Fibroblast of skin of right biceps (primary cell): Measurements from ENCODE around the gene MRPS30.
"Not testable (repeated sequence)": the region's sequence is repeated elsewhere in the genome, so short reads cannot be mapped to it uniquely, and the experiment has no call there.

Source experiments
- DNase-seq: peaks from one replicate; pipeline ENCODE4 v3.0.0-alpha.2; 2013

The MRPS30 gene

DNA sequence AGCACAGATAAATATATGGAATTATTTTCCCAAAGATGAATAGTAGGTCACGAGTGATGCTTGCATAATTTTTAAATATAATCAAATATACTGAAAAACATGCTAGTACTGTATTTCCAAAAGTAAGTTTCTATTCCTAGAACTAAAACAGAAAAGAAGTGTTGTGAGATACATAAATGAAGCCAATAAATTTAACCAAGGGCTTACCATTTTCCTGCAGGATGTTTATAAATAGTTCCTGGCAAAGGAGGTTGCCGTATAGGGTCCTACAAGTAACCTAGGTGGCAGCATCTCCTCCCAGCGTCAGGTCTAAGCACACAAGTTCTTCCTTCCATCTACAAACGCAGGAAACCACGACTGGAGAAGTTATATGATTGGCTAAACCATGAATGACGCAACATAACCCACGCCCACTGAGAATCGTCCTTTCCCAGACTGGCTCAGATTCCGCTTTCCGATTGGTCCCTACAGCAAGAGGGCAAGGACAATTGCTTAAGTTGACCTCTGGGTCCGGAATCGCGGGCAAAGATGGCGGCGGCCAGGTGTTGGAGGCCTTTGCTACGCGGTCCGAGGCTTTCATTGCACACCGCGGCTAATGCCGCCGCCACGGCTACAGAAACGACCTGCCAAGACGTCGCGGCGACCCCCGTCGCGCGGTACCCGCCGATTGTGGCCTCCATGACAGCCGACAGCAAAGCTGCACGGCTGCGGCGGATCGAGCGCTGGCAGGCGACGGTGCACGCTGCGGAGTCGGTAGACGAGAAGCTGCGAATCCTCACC lies at the start of gene MRPS30:
Gene MRPS30 (plus strand): TSS at position 513 of the 780 bp plus-strand sequence. CDS start 16 bp downstream, at position 529.
- peak; percentile 98 for DNase-seq

- no peak for DNase-seq
Measured at GRCh38 chr5:44769200-44769876, 39.4 kb upstream of the MRPS30 start.

- no peak for DNase-seq
Measured at GRCh38 chr5:44769877-44770209, 38.9 kb upstream of the MRPS30 start.

- DNase-seq, result peak; percentile 4
Measured at GRCh38 chr5:44770780-44771717, 37.7 kb upstream of the MRPS30 start.

DNA sequence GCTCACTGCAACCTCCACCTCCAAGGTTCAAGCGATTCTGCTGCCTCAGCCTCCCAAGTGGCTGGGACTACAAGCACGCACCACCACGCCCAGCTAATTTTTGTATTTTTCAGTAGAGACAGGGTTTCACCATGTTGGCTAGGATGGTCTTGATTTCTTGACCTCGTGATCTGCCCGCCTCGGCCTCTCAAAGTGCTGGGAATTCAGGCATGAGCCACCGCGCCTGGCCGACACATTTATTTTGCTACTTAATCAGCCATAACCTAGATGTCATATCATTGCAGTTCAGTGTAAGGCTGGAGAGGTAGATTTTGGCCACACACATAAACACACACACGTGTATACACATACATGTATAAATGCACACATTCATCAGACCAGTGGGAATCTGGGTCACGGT lies 36.4 kb upstream of the MRPS30 start:
- not testable (repeated sequence) for DNase-seq

GRCh38 chr5:44774279-44774880 lies 34.4 kb upstream of the MRPS30 start:
- peak; percentile 52 for DNase-seq

GRCh38 chr5:44779167-44779566 lies 29.6 kb upstream of the MRPS30 start:
- no peak for DNase-seq

GRCh38 chr5:44783634-44784315 lies 25.0 kb upstream of the MRPS30 start:
- DNase-seq, result no peak

DNA sequence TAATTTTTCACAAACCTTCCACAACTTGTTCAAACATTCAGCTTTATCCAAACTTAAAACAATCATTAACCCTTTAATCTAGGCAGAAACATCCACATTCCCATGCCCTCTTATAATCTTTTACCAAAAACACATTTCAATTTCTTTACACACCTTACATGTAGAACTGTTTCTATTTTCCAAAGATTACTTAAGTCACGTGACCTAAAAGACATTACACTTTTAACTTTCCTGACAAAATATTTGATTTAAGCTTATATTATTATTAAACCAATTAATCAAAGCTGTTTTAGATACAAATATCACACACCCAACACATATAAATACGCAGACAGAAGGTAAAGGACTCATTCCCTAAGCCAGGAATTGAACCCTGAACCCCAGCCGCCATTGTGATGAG lies 21.0 kb upstream of the MRPS30 start:
- DNase-seq, result no peak

DNA sequence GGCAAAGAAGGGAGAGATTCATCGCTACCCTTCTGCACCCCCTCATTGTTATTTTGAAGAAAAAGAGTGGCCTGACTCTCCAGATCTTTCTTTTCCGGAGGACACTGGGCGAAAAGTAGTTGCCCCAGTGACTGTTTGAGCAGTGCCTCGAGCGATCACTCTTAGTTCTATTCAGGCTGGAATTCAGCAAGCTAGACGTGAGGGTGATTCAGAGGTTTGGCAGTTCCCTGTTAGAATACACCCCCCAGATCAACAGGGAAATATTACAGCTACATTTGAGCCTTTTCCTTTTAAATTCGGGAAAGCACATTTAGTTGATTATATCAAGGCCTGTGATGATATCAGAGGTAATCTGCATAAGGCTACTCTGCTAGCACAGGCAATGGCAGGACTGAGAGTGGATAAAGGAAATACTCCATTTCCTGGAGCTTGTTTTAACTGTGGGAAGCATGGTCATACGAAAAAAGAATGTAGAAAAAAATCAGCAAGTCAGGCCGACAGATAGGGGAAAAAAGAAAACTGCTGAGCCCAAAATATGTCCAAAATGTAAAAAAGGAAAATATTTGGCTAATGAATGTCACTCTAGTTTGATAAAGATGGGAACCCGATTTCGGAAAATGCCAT lies 19.3 kb upstream of the MRPS30 start:
- DNase-seq, result peak; percentile 50

GRCh38 chr5:44792031-44792673 lies 16.6 kb upstream of the MRPS30 start:
- DNase-seq, result not testable (repeated sequence)

DNA sequence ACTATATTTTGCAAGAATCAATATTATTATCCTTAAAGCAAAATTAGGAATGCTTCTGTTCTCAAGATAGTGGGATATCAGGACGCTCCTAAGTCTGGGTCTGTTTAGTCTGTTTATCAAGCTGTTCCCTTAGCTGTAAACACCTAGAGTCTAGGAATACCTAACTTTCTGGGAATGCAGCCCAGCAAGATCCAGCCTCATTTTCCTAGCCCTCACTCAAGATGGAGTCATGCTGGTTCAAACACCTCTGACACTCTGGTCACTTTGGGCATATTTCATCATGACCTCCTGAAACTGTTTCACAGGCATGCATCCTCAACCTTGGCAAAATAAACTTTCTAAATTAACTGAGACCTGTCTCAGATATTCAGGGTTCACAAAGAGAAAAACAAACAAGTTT lies 14.4 kb upstream of the MRPS30 start:
- DNase-seq, result no peak

GRCh38 chr5:44795496-44795895 lies 13.3 kb upstream of the MRPS30 start:
- no peak for DNase-seq

GRCh38 chr5:44797841-44798240 lies 10.9 kb upstream of the MRPS30 start:
- no peak for DNase-seq

GRCh38 chr5:44801992-44802391 lies 6.8 kb upstream of the MRPS30 start:
- DNase-seq, result no peak

DNA sequence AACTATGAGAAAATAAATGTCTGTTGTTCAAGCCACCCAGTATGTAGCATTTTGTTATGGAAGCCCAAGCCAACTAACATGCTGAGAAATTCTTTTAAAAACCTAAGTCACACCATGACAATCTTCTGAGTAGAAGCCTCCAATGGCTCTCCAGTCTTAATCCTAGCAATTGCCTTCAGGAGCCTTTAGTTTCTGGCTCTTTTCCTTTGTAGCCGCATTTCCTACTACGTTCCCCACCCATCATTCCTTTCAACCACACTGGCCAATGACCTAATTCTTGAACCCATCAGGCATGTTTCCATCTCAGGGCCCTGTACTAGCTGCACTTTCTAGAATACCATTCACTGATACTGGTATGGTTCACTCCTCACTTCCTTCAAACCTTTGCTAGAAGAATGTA lies 2.1 kb upstream of the MRPS30 start:
- DNase-seq, result no peak

- DNase-seq, result no peak
Measured at GRCh38 chr5:44807269-44807668, 1.5 kb upstream of the MRPS30 start.

DNA sequence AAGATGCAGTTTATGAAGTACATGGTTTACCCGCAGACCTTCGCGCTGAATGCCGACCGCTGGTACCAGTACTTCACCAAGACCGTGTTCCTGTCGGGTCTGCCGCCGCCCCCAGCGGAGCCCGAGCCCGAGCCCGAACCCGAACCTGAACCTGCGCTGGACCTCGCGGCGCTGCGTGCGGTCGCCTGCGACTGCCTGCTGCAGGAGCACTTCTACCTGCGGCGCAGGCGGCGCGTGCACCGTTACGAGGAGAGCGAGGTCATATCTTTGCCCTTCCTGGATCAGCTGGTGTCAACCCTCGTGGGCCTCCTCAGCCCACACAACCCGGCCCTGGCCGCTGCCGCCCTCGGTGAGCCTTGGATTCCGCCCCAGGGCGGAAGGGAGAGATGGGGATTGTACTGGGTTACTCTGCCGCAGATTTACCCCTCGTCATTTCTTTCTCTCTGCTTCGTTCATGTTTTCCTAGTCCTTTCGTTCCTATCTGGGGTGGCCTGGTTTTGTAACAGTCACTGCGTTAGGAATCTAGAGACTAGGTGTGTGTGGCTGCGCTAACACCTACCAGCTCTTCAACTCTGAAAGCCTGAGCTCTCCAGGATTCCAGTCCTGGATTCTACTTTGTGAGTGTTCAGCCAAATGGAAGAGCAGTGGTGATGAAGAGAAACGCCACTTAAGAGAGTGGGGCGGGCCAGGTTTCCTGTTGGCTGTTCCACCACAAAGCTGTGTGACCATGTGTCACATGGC lies 638 bp downstream of the MRPS30 start:
- DNase-seq, result peak; percentile 59

- no peak for DNase-seq
Measured at GRCh38 chr5:44809956-44810420, 1.2 kb downstream of the MRPS30 start.

- no peak for DNase-seq
Measured at GRCh38 chr5:44814761-44815160, 6.0 kb downstream of the MRPS30 start.
